HUES48 (cell line): ENCODE measurements around the gene DDX4.
"Not testable (repeated sequence)": the region's sequence is repeated elsewhere in the genome, so short reads cannot be mapped to it uniquely, and the experiment has no call there.

Experiments
- H3K27ac ChIP-seq: one replicate; pipeline ENCODE4 v1.7.0; 2013; ENCODE audit warnings: low read depth, low read length, inconsistent platforms
- H3K27me3 ChIP-seq: 2 replicates; pipeline ENCODE4 v1.6.1; 2013; ENCODE audit warnings: mild to moderate bottlenecking, low read length; ENCODE audit not compliant: control insufficient read depth, insufficient read depth
- H3K36me3 ChIP-seq: 2 replicates; pipeline ENCODE4 v1.6.1; 2013; ENCODE audit warnings: low read length; ENCODE audit not compliant: control insufficient read depth, insufficient read depth
- H3K4me1 ChIP-seq: 2 replicates; pipeline ENCODE4 v1.6.1; 2013; ENCODE audit warnings: mild to moderate bottlenecking, low read length; ENCODE audit not compliant: control insufficient read depth, insufficient read depth
- H3K4me3 ChIP-seq: 2 replicates; pipeline ENCODE4 v1.5.1; 2013; ENCODE audit warnings: mild to moderate bottlenecking, low read depth, low read length
- H3K9ac ChIP-seq: 2 replicates; pipeline ENCODE4 v1.6.1; 2013; ENCODE audit warnings: mild to moderate bottlenecking, low read depth, low read length, moderate library complexity
- H3K9me3 ChIP-seq: 2 replicates; pipeline ENCODE4 v1.6.1; 2013; ENCODE audit warnings: low read length; ENCODE audit not compliant: control insufficient read depth, insufficient read depth

DDX4 gene

DNA sequence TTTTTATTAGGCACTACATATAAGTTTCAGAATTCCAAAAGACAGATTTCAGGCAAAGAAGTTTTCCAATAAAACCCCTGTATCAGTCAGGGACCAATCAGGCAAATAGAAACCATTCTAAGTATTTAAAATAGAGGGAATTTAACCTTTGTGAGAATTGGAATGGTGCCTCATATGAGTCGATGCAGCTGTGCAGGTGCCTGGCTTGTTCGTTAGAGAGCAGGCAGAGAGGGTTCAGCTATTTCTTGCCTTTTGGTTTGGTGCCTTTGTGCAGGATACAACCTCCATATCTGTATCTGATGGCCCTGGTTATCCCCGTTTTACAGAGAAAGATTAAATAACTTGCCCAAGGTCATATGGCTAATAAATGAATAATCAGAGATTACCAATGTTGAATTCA is 6.0 kb upstream of the DDX4 start:
- no peaks in the 10 kb centered on the region for H3K36me3 ChIP-seq
- H3K27ac ChIP-seq, result no peak overlapping the region
- no peak overlapping the region for H3K4me3 ChIP-seq
- no peaks in the 10 kb centered on the region for H3K27me3 ChIP-seq
- H3K9me3 ChIP-seq, result no peaks in the 10 kb centered on the region
- no peak overlapping the region for H3K9ac ChIP-seq
- no peaks in the 10 kb centered on the region for H3K4me1 ChIP-seq

DNA sequence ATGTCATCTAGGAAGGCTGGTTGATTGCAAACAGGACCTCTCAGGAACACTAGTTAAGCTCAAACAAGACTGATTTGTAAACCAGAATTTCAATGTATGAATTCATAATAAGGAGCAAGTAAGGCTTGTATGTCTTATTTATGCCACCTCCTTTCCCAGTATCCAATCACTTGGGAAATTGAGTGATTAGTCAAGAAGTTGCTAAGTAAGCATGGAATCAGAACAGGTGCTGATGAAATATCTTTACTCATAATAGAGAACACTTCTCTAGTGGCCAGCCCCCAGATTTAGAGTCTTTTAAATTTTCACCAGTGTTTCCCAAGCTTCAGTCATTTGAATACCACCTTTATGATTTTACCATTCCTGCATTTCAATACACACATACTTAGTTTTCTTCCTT is 5.3 kb upstream of the DDX4 start:
- Histone ChIP-seq H3K27me3 (no peaks in the 10 kb centered on the region), H3K27ac (no peak overlapping the region), H3K4me1 (no peaks in the 10 kb centered on the region), H3K9me3 (no peaks in the 10 kb centered on the region), H3K36me3 (no peaks in the 10 kb centered on the region), H3K4me3 (no peak overlapping the region), H3K9ac (no peak overlapping the region)

DNA sequence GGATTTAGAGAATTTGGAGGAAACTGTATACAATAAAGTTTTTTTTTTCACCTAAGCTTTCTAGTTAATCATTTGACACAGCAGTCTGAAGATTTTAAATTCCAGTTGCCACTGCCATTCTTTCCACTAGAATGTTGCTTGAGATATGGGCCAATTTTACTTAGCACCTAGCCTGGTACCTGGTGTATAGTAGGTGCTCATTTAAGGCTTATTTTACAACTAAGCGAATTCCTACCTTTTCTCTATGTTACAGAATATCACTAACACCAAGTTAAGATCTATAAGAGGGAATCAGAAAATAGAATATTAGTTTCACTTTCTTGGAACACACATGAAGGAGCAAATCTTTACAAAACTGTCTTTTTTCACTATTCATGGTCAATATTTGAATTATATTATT is 3.2 kb upstream of the DDX4 start:
- Histone ChIP-seq H3K27ac (no peak overlapping the region), H3K4me3 (no peak overlapping the region), H3K4me1 (no peaks in the 10 kb centered on the region), H3K27me3 (no peaks in the 10 kb centered on the region), H3K9ac (no peak overlapping the region), H3K36me3 (no peaks in the 10 kb centered on the region), H3K9me3 (no peaks in the 10 kb centered on the region)

DNA sequence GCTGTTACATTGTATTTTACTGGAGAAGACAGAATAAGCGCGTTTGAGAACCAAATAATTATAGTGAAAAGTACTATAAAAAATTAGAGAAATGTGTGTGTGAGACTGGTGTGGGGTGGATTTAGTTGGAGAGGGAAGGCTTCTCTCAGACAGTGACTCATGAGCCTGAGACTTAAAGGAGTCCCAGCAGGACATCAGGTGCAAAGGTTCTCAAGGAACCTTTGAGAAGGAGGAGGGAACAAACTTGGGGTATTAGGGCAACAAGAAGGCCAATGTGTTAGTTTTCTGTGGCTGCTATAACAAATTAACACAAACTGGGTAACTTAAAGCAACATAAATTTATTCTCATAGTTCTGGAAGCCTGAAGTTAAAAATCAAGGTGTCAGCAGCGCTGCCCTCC is 4.9 kb downstream of the DDX4 start:
- H3K4me3 ChIP-seq, result no peak overlapping the region
- no peak overlapping the region for H3K9ac ChIP-seq
- no peaks in the 10 kb centered on the region for H3K36me3 ChIP-seq
- H3K27me3 ChIP-seq, result no peaks in the 10 kb centered on the region
- no peak overlapping the region for H3K27ac ChIP-seq
- H3K9me3 ChIP-seq, result no peaks in the 10 kb centered on the region
- no peaks in the 10 kb centered on the region for H3K4me1 ChIP-seq

DNA sequence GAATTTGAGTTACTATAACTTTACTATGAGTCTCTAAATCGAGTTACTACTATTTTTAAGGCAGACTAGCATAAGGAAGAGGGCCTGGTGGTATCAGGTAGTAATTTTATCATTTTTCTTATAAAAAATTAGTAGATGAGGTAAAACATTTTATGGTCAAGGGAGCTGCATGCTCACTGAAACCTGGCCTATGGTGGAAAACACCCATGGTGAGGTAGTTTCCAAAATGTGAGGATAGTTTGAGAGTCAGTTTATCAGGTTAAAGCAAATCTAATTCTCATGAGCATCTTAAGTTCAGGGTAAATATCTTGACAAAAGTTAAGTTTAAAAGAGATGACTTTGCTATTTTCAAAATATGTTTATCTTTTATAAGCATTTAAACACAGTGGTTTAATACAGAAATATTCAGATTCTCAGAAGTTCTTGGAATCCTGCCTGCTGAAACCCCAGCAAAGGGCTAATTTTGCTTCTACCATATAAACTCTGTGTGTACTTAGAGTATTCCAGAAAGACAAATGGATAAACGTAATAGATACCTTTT is 10.0 kb downstream of the DDX4 start:
- H3K36me3 ChIP-seq, result no peaks in the 10 kb centered on the region
- H3K9me3 ChIP-seq, result no peaks in the 10 kb centered on the region
- no peak overlapping the region for H3K9ac ChIP-seq
- H3K4me1 ChIP-seq, result peaks cover 4% of the 10 kb centered on the region; the same call in 1 of the 2 replicates
- no peak overlapping the region for H3K27ac ChIP-seq
- no peak overlapping the region for H3K4me3 ChIP-seq
- H3K27me3 ChIP-seq, result no peaks in the 10 kb centered on the region

DNA sequence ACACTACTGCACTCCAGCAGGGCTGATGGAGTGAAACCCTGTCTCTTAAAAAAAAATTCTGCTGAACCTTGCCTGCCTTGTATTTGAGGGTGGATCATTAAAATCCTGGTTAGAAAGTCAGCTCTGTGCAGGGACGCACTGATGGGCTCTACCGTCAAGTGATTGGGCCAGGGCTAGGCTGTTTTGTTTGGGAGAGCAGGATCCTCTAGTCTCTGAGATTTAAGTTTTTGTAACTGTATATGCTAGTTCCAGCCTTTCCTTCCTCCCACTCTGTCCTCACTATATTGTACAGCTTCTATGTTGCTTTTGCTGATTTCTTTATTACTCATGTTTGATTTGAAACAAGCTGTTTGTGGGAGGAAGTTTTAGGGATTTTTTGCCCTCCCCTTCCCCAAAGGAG is 11.5 kb downstream of the DDX4 start:
- H3K9ac ChIP-seq, result no peak overlapping the region
- no peaks in the 10 kb centered on the region for H3K27me3 ChIP-seq
- H3K9me3 ChIP-seq, result no peaks in the 10 kb centered on the region
- H3K4me1 ChIP-seq, result peaks cover 4% of the 10 kb centered on the region; the same call in 1 of the 2 replicates
- H3K27ac ChIP-seq, result no peak overlapping the region
- no peak overlapping the region for H3K4me3 ChIP-seq
- no peaks in the 10 kb centered on the region for H3K36me3 ChIP-seq

DNA sequence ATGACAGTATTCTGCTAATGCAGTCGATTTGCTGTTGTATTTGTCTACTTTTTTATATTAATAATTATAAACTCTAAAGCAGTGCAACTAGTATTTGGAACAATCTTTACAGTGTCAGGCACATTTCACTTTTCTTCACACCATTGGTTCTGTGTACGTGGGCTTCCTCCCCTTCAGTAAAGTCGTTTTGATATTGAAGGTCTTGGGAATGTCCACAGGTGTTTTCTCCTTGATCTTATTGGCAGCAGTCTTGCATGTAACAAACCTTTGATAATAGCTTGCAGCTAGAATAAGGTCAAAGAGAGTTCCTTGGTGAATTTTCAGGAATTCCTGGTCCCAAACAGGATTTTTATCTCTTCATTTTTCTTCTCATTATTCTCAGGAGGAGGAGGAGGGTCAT is 12.2 kb downstream of the DDX4 start:
- Histone ChIP-seq H3K9ac (no peak overlapping the region), H3K27me3 (no peaks in the 10 kb centered on the region), H3K27ac (no peak overlapping the region), H3K36me3 (no peaks in the 10 kb centered on the region), H3K4me1 (peaks cover 4% of the 10 kb centered on the region; the same call in 1 of the 2 replicates), H3K4me3 (no peak overlapping the region), H3K9me3 (no peaks in the 10 kb centered on the region)

DNA sequence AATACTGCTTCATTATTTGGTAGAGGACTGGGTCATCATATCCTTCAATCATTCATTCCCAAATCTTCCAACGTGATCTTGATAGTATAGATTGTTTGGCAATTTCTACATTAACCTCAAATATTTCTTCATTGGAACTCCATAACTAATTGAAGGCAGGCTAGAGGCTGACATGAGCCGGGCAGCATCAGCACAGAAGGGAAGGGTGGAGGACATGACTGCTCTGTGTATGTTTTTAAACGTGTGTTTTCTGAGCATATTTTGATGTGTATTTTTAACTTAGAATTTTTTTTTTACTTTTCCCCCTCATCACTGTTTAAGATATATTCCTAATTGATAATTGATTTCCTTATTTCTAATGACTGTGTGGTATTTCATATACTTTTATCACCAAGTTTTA is 12.6 kb downstream of the DDX4 start:
- no peak overlapping the region for H3K9ac ChIP-seq
- H3K9me3 ChIP-seq, result no peaks in the 10 kb centered on the region
- peaks cover 4% of the 10 kb centered on the region; the same call in 1 of the 2 replicates for H3K4me1 ChIP-seq
- no peak overlapping the region for H3K4me3 ChIP-seq
- no peak overlapping the region for H3K27ac ChIP-seq
- no peaks in the 10 kb centered on the region for H3K36me3 ChIP-seq
- H3K27me3 ChIP-seq, result no peaks in the 10 kb centered on the region

DNA sequence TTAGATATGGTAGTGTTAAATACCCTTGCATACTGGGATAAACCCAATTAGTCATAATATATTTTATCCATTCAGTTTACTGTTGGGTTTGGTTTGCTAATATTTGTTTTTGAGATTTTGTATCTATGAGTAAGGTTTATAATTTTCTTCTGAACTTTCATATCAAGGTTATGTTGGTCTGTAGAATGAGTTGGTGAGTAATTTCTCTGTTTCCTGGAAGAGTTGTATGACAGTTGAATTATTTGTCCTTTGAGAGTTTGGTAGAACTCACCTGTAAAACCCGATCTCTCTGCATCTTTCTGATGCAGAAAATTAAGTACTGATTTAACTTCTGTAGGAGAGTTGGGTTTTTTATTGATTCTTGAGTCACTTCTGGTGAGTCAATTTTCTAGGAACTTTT is 20.4 kb downstream of the DDX4 start:
- no peaks in the 10 kb centered on the region for H3K4me1 ChIP-seq
- H3K9me3 ChIP-seq, result no peaks in the 10 kb centered on the region
- H3K27ac ChIP-seq, result no peak overlapping the region
- H3K9ac ChIP-seq, result no peak overlapping the region
- H3K27me3 ChIP-seq, result no peaks in the 10 kb centered on the region
- H3K4me3 ChIP-seq, result no peak overlapping the region
- no peaks in the 10 kb centered on the region for H3K36me3 ChIP-seq

DNA sequence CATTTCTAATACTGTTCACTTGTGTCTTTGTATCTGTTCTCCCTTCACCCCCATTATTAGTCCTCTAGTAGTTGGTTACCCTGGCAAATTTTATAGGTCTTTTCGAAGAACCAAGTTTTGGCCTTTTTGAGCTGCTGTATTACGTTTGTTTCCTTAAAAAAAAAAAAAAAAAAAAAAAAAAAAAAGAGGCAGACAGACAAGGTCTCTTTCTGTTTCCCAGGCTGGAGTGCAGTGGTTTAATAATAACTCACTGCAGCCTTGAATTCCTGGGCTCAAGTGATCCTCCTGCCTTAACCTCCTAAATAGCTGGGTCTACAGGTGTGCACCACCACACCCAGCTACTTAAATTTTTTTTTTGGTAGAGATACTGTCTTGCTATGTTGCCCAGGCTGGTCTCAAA is 20.9 kb downstream of the DDX4 start:
- Histone ChIP-seq H3K27ac (no peak overlapping the region), H3K9ac (no peak overlapping the region), H3K27me3 (no peaks in the 10 kb centered on the region), H3K4me1 (no peaks in the 10 kb centered on the region), H3K9me3 (no peaks in the 10 kb centered on the region), H3K4me3 (no peak overlapping the region), H3K36me3 (no peaks in the 10 kb centered on the region)

DNA sequence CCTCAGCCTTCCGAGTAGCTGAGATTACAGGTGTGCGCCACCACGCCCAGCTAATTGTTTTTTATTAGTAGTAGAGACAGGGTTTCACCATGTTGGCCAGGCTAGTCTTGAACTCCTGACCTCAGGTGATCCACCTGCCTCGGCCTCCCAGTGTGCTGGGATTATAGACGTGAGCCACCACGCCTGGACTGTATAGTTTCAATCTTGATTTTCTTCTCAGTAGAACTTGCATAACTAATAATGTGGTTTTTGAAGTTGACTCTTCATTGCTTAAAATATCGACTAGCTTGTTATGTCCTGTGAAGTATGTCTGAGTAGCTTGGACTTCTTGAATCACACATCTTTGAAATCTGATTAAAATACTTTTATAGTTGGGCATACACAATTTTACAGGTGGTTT is 23.9 kb downstream of the DDX4 start:
- not testable (repeated sequence) for H3K9ac ChIP-seq, H3K4me3 ChIP-seq, H3K9me3 ChIP-seq, H3K36me3 ChIP-seq, H3K27ac ChIP-seq, H3K4me1 ChIP-seq, H3K27me3 ChIP-seq
